ENCODE results near the gene DNASE2. TPM values are rescaled to one million over a fixed set of nuclear protein-coding genes. Genes with fewer than 3 reads are reported as not detected.

The DNASE2 gene
- total and polyA plus RNA-seq, 2 of the 8 experiments (the other 6 are each of a cell fraction or from before 2014, with no cell fraction given), result 33.2 to 48.2 TPM

DNA sequence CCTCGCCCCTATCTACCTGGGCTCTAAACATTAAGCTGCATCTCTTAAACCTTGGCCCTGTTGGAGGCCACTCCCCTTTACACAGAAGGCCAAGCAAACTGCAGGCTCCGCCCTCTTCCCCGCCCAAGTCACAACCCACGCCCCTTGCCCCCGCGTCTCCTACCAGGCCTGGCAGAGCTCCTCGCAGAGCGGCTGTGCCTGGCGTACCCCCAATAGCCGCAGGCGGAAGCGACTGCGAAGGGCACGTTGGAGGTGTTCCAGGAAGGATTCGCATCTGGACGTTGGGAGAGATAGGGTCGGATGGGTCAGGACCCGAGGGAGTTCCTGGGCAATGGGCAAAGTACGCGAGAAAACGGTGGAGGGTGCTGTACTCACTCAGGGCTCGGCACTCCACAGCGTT is 52.8 kb downstream of the DNASE2 start (continued):
- TF ChIP-seq, protein P1, sequence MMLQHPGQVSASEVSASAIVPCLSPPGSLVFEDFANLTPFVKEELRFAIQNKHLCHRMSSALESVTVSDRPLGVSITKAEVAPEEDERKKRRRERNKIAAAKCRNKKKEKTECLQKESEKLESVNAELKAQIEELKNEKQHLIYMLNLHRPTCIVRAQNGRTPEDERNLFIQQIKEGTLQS (IDR thresholded peaks at IDR 0.05; ENCODE audit: insufficient read depth, low read depth, low read length), result no peak
- no peak for TF ChIP-seq GABPA (IDR thresholded peaks at IDR 0.05; ENCODE audit: borderline replicate concordance, insufficient read depth, low read length)
- TF ChIP-seq KDM4A (IDR thresholded peaks at IDR 0.05; ENCODE audit: low read depth, low read length, severe bottlenecking), result no peak
- TF ChIP-seq HDAC2 (IDR thresholded peaks at IDR 0.05; ENCODE audit: borderline replicate concordance in 1 of 2, low read depth in 2 of 2, low read length in 2 of 2), result no peak
- TF ChIP-seq TAF1 (IDR thresholded peaks at IDR 0.05; ENCODE audit: low read depth, low read length), result no peak

Measured in H1 (cell line).